Measurements from ENCODE around the gene DAGLA.

The DAGLA gene

GRCh38 chr11:61739966-61740365 lies 59.8 kb downstream of the DAGLA start:
- DNase-seq (ENCODE audit: low read depth, low spot score): no peak
- POLR2A ChIA-PET: no interaction called here
- CTCF ChIA-PET: interaction anchor here (0.7 to 10.5 kb wide), 8 partner anchors 9 to 294 kb away, joined by 3 to 140 read pairs (median 4); no protein-coding TSS in a partner anchor
- no peak for TF ChIP-seq CTCF (IDR thresholded peaks at IDR 0.05; ENCODE audit: insufficient read depth, low read length, missing control alignments)
- no peak overlapping the region for H3K4me3 ChIP-seq (ENCODE audit: low read depth, low read length)

GRCh38 chr11:61742391-61742790 lies 62.2 kb downstream of the DAGLA start:
- CTCF ChIA-PET: interaction anchor here (0.6 to 10.5 kb wide), 5 partner anchors 6 to 317 kb away, joined by 3 to 140 read pairs (median 27); no protein-coding TSS in a partner anchor

GRCh38 chr11:61743486-61744095 lies 63.4 kb downstream of the DAGLA start:
- no peak overlapping the region for H3K4me3 ChIP-seq (ENCODE audit: low read depth, low read length)
- DNase-seq (ENCODE audit: low read depth, low spot score): no peak
- no peak for TF ChIP-seq CTCF (IDR thresholded peaks at IDR 0.05; ENCODE audit: insufficient read depth, low read length, missing control alignments)
- ChIA-PET POLR2A (no interaction called here), CTCF (interaction anchor here (1.3 to 8.7 kb wide), 7 partner anchors 10 to 365 kb away, joined by 4 to 151 read pairs (median 6); partner anchors contain the start of genes FEN1 and TMEM258)

More at GRCh38 chr11:61742391-61742790, 62.2 kb downstream of the DAGLA start:
- H3K4me3 ChIP-seq (ENCODE audit: low read depth, low read length): no peak overlapping the region
- POLR2A ChIA-PET: no interaction called here
- DNase-seq (ENCODE audit: low read depth, low spot score): no peak
- no peak for TF ChIP-seq CTCF (IDR thresholded peaks at IDR 0.05; ENCODE audit: insufficient read depth, low read length, missing control alignments)

GRCh38 chr11:61744181-61744580 lies 64.0 kb downstream of the DAGLA start:
- ChIA-PET CTCF (interaction anchor here (1.3 to 8.7 kb wide), 7 partner anchors 10 to 364 kb away, joined by 4 to 151 read pairs (median 6); partner anchors contain the start of genes FEN1 and TMEM258), POLR2A (no interaction called here)
- no peak for TF ChIP-seq CTCF (IDR thresholded peaks at IDR 0.05; ENCODE audit: insufficient read depth, low read length, missing control alignments)

DNA sequence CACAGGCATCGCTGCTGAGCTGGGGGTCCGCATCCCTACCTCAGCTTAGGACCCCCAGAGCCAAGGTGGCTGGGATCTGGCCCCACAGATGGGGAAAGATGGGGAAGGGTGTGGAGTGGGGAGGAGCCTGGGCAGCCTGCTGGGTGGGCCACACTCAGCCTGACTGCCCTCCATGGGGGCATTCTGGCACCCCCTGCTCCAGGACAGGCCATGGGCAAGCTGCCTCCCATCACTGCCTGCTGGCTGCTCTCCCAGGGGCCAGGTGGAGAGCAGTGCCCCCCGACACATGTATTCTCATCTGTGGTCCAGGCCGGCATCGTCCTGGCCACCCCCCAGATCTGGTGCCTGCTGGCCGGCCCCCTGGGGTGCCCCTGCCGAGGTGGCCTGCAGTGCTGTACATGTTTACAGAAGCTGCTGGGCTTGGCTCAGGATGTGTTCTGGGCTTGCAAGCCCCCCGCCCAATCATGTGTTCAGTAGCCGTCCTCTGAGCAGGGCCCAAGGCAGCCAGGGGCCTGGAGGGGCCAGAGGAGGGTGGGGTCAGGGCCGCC lies 64.5 kb downstream of the DAGLA start:
- no peak overlapping the region for H3K4me3 ChIP-seq (ENCODE audit: low read depth, low read length)
- ChIA-PET CTCF (interaction anchor here (1.3 to 8.7 kb wide), 6 partner anchors 10 to 364 kb away, joined by 4 to 151 read pairs (median 16); partner anchors contain the start of genes FEN1 and TMEM258), POLR2A (no interaction called here)
- DNase-seq (ENCODE audit: low read depth, low spot score): no peak
- TF ChIP-seq CTCF (IDR thresholded peaks at IDR 0.05; ENCODE audit: insufficient read depth, low read length, missing control alignments): no peak

More at GRCh38 chr11:61744181-61744580, 64.0 kb downstream of the DAGLA start:
- H3K4me3 ChIP-seq (ENCODE audit: low read depth, low read length): no peak overlapping the region
- DNase-seq (ENCODE audit: low read depth, low spot score): no peak

DNA sequence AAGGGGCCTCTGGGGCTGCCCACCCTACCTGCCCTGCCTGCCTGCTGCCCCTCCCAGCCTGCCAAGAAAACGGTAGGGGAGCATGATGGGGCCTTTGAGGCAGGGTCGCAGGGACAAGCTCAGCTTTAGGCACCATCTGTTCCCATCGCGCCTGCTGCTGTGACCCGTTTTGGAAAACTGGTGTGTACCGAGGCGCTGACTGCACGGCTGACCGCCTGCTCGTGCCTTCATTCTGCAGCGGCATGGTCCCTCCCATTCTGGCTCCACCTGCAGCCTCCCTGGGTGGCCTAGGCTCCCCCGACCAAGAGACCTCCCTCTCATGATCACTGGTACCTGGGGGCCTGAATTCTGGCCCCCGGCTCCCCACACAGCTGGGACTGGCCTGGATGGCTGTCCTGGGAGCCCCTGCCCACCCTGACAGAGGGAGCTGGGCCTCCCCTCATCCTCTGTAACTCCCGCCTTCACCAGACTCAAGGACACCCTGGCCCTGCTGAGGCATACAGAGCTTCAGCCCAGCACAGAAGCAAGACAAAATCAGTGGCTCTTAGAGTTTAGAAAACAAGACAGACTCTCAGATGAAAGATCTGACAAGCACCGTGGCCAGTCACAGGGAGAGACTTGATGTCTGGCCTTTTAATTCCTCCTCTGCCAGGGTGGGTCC lies 65.7 kb downstream of the DAGLA start:
- ChIA-PET POLR2A (no interaction called here), CTCF (interaction anchor here (0.6 to 8.7 kb wide), 10 partner anchors 9 to 362 kb away, joined by 3 to 151 read pairs (median 32); partner anchors contain the start of genes FEN1 and TMEM258)
- no peak for TF ChIP-seq CTCF (IDR thresholded peaks at IDR 0.05; ENCODE audit: insufficient read depth, low read length, missing control alignments)
- H3K4me3 ChIP-seq (ENCODE audit: low read depth, low read length): no peak overlapping the region
- DNase-seq (ENCODE audit: low read depth, low spot score): no peak
